8988T (cell line): ENCODE data around the gene SLC9A3.

Experiments used
- DNase-seq: peaks from one replicate; pipeline ENCODE4 v3.0.0; 2011

Gene SLC9A3

GRCh38 chr5:424301-425110, 99.7 kb downstream of the SLC9A3 start:
- no peak for DNase-seq

DNA sequence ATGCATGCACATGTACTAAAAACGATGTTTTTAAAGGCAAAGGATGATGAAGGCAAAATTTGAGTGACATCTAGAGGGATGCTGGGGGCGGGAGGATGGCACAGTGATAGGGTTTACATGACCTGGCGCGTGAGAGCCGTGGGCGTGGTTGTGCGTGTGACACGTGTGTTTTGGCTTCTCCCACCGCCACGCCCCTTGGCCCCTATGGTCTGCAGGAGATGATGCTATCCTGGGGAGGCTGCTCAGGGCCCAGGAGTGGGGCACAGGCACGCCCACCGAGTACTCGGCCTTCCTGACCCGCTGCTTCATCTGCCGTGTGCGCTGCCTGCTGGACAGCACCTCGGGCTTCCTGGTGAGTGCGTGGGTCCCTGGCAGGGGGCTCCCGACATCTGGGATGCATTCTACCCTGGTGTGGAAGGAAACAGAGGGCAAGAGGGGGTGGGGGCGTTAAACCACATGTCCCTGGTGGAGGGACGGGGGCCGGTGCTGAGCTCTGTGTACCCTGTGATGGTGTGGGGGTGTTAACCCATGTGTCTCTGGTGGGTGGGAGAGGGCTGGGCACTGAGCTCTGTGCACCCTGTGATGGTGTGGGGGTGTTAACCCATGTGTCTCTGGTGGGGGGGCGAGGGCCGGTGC, 100.5 kb downstream of the SLC9A3 start:
- no peak for DNase-seq

DNA sequence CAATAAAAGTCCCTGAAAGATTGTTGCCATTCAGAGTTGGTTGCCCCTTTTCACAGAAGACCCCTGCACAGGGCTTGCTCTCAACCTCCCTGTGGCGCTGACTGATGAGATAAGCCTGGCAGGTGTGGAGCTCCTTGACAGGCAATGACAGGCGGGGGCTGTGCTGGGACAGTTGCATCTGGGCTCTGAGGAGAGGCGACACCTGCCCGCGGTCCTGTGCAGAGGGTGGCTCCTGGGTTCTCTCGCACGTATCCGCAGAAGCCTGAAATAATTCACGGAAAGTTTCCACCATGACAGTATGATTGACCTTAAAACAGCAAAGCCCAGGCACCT, 101.0 kb downstream of the SLC9A3 start:
- DNase-seq: no peak

DNA sequence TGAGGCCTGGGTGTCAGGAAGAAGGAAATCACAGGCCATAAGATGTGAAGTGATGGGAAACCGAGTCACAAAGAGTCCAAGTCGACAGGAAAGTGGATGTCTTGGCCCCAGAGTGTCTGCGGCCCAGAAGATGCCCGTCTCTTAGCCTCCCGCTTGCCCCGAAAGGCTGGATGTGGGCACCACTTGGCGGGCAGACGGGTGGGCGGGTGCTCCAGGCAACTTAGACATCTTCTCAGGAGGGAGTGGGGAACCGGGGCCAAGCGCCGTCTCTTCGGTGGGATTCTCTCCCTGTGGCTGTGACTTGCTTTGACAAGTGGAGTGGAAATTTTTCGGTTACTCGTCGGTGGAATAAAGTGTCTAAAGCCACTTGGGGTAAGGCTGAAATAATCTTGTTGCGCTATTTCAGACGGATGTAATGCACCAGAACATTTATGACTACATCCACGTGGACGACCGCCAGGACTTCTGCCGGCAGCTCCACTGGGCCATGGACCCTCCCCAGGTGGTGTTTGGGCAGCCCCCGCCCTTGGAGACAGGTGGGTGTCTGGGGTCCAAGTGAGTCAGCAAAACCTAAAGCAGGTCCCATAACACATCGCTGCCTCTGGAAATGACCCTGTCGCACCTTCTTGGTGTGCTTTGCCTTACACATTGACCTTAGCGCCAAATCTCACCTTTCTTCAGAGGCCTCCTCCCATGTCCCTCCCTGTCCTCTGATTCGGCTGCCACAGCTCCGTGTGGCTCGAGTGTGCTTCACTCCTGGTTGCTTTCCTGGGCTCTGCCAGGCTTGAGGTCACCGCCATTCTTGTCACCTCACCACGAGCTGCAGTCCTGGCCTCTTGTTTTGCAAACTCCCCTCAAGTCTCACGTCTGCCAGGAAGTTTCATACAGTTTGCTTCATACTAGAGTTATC, 101.7 kb downstream of the SLC9A3 start:
- DNase-seq: no peak

- DNase-seq: no peak
Measured at GRCh38 chr5:421901-422300, 102.3 kb downstream of the SLC9A3 start.

- DNase-seq: no peak
Measured at GRCh38 chr5:421287-421880, 102.9 kb downstream of the SLC9A3 start.

DNA sequence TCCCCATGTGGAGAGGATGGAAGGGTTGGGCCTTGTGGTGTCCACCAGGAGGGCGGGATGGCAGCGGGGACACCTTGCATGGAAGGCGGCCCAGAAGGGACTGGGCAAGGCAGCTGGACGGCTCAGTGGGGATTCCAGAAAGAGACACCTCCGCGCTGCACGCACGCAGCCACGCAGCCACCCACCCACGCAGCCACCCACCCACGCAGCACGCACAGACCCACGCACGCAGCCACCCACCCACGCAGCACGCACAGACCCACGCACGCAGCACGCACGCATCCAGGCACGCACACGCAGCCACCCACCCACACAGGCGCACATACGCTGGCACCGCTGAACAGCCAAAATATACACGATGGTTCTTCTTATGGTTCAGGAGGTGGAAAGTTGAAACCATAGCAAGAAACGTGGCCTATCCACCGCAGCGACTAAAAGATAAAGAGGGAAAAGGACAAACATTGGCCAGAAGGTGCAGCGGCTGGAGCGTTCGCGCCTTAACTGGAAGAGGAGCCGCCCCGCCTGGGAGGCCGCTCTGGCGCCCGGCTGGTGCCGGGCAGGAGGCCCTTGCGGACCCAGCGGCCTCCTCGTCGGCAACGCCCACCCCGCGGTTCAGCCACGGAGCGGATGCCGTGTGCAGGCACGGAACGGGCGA, 103.5 kb downstream of the SLC9A3 start:
- no peak for DNase-seq
